Measurements from ENCODE around the gene CACNA1C.

CACNA1C gene

DNA sequence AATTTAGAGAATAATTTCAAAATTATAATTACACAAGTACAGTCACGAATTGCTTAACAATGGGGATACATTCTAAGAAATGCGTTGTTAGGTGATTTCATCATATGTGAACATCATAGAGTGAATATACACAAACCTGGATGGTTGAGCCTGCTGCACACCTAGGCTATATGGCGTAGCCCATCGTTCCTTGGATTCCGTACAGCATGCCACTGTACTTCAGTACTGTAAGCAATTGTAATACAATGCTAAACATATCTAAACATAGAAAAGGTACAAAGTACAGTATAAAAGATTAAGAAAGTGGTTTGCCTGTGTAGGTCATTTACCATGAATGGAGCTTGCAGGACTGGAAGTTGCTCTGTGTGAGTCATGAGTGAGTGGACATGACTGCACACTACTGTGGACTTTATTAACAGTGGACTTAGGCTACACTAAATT is 286.2 kb downstream of the CACNA1C start:
- no peak overlapping the region for H3K4me3 ChIP-seq (ENCODE audit: low read depth, low read length)
- TF ChIP-seq, protein P1, sequence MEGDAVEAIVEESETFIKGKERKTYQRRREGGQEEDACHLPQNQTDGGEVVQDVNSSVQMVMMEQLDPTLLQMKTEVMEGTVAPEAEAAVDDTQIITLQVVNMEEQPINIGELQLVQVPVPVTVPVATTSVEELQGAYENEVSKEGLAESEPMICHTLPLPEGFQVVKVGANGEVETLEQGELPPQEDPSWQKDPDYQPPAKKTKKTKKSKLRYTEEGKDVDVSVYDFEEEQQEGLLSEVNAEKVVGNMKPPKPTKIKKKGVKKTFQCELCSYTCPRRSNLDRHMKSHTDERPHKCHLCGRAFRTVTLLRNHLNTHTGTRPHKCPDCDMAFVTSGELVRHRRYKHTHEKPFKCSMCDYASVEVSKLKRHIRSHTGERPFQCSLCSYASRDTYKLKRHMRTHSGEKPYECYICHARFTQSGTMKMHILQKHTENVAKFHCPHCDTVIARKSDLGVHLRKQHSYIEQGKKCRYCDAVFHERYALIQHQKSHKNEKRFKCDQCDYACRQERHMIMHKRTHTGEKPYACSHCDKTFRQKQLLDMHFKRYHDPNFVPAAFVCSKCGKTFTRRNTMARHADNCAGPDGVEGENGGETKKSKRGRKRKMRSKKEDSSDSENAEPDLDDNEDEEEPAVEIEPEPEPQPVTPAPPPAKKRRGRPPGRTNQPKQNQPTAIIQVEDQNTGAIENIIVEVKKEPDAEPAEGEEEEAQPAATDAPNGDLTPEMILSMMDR (IDR thresholded peaks at IDR 0.05; ENCODE audit: low read depth, low read length): no peak

- TF ChIP-seq, protein P1 (IDR thresholded peaks at IDR 0.05; ENCODE audit: low read depth, low read length): no peak
- H3K4me3 ChIP-seq (ENCODE audit: low read depth, low read length): no peak overlapping the region
These were observed 288.4 kb downstream of the CACNA1C start for GRCh38 chr12:2341051-2341751.

DNA sequence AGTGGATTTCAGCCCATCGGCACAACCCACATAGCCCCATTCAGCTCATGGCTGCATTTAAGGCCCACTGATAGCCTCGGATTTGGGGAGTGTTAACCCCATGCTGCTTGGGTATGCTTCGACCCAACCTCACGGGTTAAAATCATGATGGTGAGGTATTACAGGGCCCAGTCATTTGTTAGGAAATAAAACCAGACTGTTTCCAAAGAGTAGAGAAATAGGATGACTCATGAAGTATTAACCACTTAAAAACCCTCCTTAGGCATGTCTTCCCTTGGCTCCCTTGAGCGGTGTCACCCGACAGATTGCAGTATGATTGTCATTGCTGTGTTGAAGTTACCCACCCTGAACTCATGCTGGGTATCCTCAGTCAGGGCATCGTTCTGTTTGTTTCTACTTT is 289.1 kb downstream of the CACNA1C start:
- TF ChIP-seq, protein P1 (IDR thresholded peaks at IDR 0.05; ENCODE audit: low read depth, low read length): no peak
- no peak overlapping the region for H3K4me3 ChIP-seq (ENCODE audit: low read depth, low read length)

- TF ChIP-seq, protein P1 (IDR thresholded peaks at IDR 0.05; ENCODE audit: low read depth, low read length): no peak
- no peak overlapping the region for H3K4me3 ChIP-seq (ENCODE audit: low read depth, low read length)
These were observed 290.9 kb downstream of the CACNA1C start for GRCh38 chr12:2343681-2344080.

GRCh38 chr12:2344476-2344875 is 291.7 kb downstream of the CACNA1C start:
- H3K4me3 ChIP-seq (ENCODE audit: low read depth, low read length): no peak overlapping the region
- TF ChIP-seq, protein P1 (IDR thresholded peaks at IDR 0.05; ENCODE audit: low read depth, low read length): no peak

GRCh38 chr12:2344885-2345284 is 292.1 kb downstream of the CACNA1C start:
- no peak overlapping the region for H3K4me3 ChIP-seq (ENCODE audit: low read depth, low read length)
- TF ChIP-seq, protein P1 (IDR thresholded peaks at IDR 0.05; ENCODE audit: low read depth, low read length): no peak

- no peak overlapping the region for H3K4me3 ChIP-seq (ENCODE audit: low read depth, low read length)
- TF ChIP-seq, protein P1 (IDR thresholded peaks at IDR 0.05; ENCODE audit: low read depth, low read length): no peak
These were observed 293.1 kb downstream of the CACNA1C start for GRCh38 chr12:2345902-2346301.

Data from WI38 (cell line).